Uterus (tissue), 4 donors: Measurements from ENCODE around the gene POTEF. TPM values are rescaled to one million over a fixed set of nuclear protein-coding genes. Genes with fewer than 3 reads are reported as not detected.
"Not testable (repeated sequence)": the region's sequence is repeated elsewhere in the genome, so short reads cannot be mapped to it uniquely, and the experiment has no call there.

Source experiments
- DNase-seq, 2 donors: peaks; one replicate each; pipeline ENCODE4 v3.0.0-alpha.2; 2019 to 2020
- H3K27ac ChIP-seq, 2 donors: fragments of 200-600 bp; sonication (generic); 1 replicate in 1 of 2; 2 replicates in 1 of 2; pipeline ENCODE4 v1.5.1; 2016 to 2018
- H3K27me3 ChIP-seq, 2 donors: fragments of 200-600 bp; sonication (generic); one replicate each; pipeline ENCODE4 v1.5.1; 2018 to 2019; ENCODE audit warnings: control low read depth in 1 of 2
- H3K36me3 ChIP-seq, 2 donors: fragments of 200-600 bp; sonication (generic); one replicate each; pipeline ENCODE4 v1.5.1; 2019; ENCODE audit warnings: control low read depth in 1 of 2
- H3K4me1 ChIP-seq, 2 donors: fragments of 200-600 bp; sonication (generic); one replicate each; pipeline ENCODE4 v1.5.1; 2018 to 2019; ENCODE audit warnings: control low read depth in 1 of 2
- H3K4me3 ChIP-seq, 2 donors: fragments of 200-600 bp; sonication (generic); 1 replicate in 1 of 2; 2 replicates in 1 of 2; pipeline ENCODE4 v1.5.1; 2018 to 2019; ENCODE audit warnings: mild to moderate bottlenecking in 1 of 2
- H3K9me3 ChIP-seq, 2 donors: fragments of 200-600 bp; sonication (generic); one replicate each; pipeline ENCODE4 v1.5.1; 2019; ENCODE audit warnings: control low read depth in 1 of 2
- POLR2A ChIP-seq, 2 donors: fragments of 450-650 bp; IDR thresholded peaks; one replicate each; pipeline ENCODE4 v1.6.1; 2016; ENCODE audit warnings: antibody characterized with exemption in 2 of 2, mild to moderate bottlenecking in 1 of 2, moderate library complexity in 1 of 2
- intact Hi-C: fragments of 100-400 bp; cut with DNase I; formaldehyde crosslinking; loops from one replicate; pipeline ENCODE4 v1.15.1; 2023; ENCODE audit warnings: low total_unique reads
- total RNA-seq, 4 donors: library from RNA; depleted of rRNA in 3 of 4; stranded (reverse); fragments of >200 nt in 3 of 4; gene quantifications; one replicate each; pipeline versions ENCODE4 v1.1.0 to v1.2.4, GENCODE V29; 2014 to 2023
- TF ChIP-seq, protein P1 (sequence below), 4 experiments: fragments of 200-600 bp in 2 of 4; fragments of 450-650 bp in 2 of 4; sonication (generic) in 2 of 4; IDR thresholded peaks; one replicate each; pipeline ENCODE4 v1.5.1; 2016 to 2019; ENCODE audit warnings: antibody characterized with exemption in 4 of 4, mild to moderate bottlenecking in 2 of 4, moderate library complexity in 1 of 4
- donor health status: DM: yes; HTN: yes; CAD: no.

POTEF gene
- total RNA-seq, 4 donors from 2014 or later, result under 0.01 to 0.76 TPM; not detected in 2

DNA sequence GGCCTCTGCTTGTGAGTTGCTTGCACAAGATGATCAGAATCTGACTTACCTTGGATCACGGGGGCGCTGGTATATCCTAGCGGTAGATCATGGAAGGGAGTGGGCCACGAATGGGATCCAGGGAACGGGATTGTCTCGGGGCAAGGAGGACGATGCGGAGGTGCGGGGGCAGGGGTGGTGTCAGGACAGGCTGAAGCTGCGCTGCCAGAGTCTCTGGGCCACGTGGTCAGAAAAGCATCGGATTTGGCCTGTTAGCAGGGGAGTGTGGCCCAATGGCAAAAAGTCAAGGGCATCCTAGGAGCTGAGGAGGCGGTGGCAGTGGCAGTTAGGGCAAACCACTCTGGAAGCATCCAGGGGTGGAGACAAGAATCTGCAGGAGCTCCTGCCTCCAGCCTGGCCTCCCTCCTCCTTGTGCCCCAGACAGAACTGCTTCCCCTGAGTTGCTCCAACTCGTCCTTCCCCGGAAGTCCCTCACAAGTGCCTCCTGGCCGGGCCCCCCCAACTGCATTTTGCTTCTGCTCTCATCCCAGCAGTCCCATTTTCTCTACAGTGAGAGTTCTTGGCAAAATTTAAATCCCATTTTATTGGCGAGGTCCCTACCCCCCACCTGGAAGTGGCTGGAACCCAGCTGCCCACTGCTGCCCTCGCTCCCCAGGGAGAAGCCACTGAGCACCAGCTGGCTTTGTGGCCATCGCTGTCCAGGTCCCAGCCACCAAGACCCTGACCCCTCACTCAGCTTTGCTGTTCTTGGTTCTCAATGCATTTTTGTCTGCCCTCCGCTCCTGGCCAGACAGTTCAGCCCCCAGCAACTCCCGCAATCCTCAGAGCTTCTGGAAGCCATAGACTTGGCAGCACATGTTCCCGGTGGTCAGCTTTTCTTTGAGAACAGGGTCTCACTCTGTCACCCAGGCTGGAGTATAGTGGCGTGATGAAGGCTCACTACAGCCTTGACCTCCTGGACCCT lies 21.4 kb upstream of the POTEF start:
- Histone ChIP-seq H3K36me3 (no peaks in the 10 kb centered on the region), H3K4me1 (no peaks in the 10 kb centered on the region), H3K27ac (no peak overlapping the region), H3K9me3 (no peaks in the 10 kb centered on the region), H3K27me3 (no peaks in the 10 kb centered on the region), H3K4me3 (no peak overlapping the region)
- intact Hi-C loops, result no loop called here
- TF ChIP-seq, protein P1, sequence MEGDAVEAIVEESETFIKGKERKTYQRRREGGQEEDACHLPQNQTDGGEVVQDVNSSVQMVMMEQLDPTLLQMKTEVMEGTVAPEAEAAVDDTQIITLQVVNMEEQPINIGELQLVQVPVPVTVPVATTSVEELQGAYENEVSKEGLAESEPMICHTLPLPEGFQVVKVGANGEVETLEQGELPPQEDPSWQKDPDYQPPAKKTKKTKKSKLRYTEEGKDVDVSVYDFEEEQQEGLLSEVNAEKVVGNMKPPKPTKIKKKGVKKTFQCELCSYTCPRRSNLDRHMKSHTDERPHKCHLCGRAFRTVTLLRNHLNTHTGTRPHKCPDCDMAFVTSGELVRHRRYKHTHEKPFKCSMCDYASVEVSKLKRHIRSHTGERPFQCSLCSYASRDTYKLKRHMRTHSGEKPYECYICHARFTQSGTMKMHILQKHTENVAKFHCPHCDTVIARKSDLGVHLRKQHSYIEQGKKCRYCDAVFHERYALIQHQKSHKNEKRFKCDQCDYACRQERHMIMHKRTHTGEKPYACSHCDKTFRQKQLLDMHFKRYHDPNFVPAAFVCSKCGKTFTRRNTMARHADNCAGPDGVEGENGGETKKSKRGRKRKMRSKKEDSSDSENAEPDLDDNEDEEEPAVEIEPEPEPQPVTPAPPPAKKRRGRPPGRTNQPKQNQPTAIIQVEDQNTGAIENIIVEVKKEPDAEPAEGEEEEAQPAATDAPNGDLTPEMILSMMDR (IDR thresholded peaks at IDR 0.05), result no peak
- no peak for TF ChIP-seq POLR2A (IDR thresholded peaks at IDR 0.05)
- no peak for DNase-seq

DNA sequence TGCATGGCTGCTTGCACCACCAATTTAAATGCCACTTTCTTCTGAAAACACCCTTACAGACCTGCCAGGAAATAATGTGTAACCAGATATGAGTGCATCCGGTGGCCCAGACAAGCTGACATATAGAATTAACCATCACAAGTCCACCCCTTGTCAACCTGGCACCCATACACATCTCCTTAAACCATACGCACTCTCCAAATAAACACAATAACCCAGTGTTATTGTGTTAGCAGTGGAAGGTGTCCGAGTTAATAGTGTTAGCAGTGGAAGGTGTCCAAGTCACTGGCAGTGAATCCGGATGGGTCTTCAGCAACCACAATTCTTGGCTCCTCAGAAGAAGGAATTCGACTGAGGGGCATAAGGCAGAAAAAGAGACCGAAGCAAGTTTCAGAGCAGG lies 19.5 kb upstream of the POTEF start:
- intact Hi-C loops, DNase-seq: not testable (repeated sequence)

GRCh38 chr2:130145006-130145414 lies 16.0 kb upstream of the POTEF start, which contains the start of gene CCDC74B:
Gene CCDC74B (minus strand): TSS chr2:130145112. CDS start chr2:130144996, 116 bp downstream.
- Histone ChIP-seq H3K4me3 (peak within 1 kb of the TSS; percentile 9 to 38), H3K27ac (peak within 1 kb of the TSS in 1 of 2 donors; percentile 61)
- DNase-seq, result peak; percentile 50 to 72
- H3K9me3 ChIP-seq, H3K4me1 ChIP-seq, H3K36me3 ChIP-seq, intact Hi-C loops, H3K27me3 ChIP-seq: not testable (repeated sequence)

More for the DNA sequence above, 19.5 kb upstream of the POTEF start:
- not testable (repeated sequence) for H3K4me3 ChIP-seq, H3K27ac ChIP-seq, H3K9me3 ChIP-seq, H3K27me3 ChIP-seq, H3K4me1 ChIP-seq, H3K36me3 ChIP-seq

DNA sequence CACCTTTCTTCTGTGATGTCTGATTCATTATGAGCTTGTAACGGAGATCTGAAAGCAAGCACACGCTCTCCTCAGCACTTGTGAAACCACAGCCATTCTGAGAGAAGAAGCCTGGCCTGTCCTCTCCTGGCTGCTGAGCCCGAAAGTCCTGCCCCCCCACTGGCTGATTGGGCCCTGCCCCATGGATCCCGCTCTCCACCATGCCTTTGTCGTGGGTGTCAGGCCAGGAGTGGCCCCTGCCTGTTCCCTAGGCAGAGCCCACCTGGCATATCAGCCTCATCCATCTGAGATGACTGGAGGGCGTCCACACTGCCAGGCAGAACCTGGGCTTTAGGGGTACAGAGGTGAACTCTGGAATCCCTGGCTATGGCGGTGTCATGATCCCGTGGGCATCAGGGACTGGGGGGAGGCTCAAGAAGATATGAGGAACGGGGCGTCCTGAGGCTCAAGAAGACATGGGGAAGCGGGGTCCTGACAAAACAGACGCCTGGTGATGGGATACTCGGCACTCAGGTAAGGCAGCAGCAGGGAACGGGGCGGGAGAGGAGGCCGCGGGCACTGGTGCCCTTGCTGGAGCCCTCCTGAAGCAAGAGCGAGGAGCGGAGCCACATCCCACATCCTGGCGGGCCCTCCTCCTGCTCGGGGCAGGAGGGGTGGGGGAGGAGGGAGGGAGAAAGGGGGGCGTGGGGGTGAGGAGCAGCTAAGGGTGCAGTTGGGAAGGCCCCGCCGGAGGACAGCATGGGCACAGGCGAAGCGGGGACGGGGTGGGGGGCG lies 14.4 kb upstream of the POTEF start:
- H3K27me3 ChIP-seq, H3K27ac ChIP-seq, H3K9me3 ChIP-seq, H3K4me1 ChIP-seq, H3K36me3 ChIP-seq, intact Hi-C loops: not testable (repeated sequence)
- peak overlapping the region in 1 of 2 donors; percentile 38 for H3K4me3 ChIP-seq
- peak in 1 of 2 donors; percentile 14 for DNase-seq

DNA sequence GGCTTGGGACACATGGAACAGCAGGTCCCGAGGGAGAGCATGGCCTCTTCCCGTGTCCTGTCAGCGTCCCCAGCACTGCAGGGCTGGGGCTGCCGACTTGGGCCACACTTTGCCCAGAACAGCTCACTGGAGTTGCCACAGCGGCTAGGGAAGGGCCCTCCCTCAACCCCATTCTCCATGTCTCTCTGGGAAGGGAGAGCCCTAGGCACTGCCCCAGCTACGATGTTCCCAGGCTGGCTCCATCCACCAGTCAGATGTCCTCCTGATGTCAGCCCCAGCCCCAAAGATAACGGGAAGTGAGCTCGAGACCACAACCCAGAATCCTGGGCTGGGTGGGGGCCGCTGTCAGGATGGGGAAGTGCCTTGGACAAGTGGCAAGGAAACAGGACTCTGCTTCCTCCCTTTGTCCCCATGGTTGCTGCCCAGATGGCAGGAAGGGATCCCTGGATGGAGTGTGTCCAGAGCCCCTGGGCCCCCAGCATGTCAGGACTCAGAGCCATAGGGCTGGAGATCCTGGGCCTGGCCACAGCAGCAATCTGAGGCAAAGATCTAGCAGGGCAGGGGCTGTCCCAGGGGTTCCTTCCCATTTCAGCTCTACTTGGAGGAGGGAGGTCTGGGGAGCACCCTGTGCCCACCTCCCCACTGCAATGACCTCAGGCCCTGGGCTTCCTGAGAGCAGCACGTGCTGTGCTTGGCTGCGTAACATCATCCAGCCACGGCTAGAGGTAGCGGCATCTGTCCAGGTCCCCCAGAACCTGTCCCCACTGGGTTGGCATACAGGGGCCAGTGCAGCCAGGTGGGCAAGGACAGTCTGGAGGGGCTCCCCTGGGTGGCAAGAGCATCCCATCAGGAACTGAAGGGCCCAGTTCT lies 13.6 kb upstream of the POTEF start:
- H3K9me3 ChIP-seq, result not testable (repeated sequence)

GRCh38 chr2:130141645-130142370 lies 12.8 kb upstream of the POTEF start:
- H3K27me3 ChIP-seq, H3K9me3 ChIP-seq, H3K27ac ChIP-seq, H3K36me3 ChIP-seq, intact Hi-C loops, H3K4me3 ChIP-seq, DNase-seq, H3K4me1 ChIP-seq: not testable (repeated sequence)

More for the DNA sequence above, 13.6 kb upstream of the POTEF start:
- H3K27ac ChIP-seq, H3K4me1 ChIP-seq, H3K36me3 ChIP-seq, intact Hi-C loops, DNase-seq, H3K27me3 ChIP-seq, H3K4me3 ChIP-seq: not testable (repeated sequence)

- H3K4me3 ChIP-seq, H3K27ac ChIP-seq, DNase-seq, H3K4me1 ChIP-seq, H3K36me3 ChIP-seq, H3K27me3 ChIP-seq, intact Hi-C loops, H3K9me3 ChIP-seq: not testable (repeated sequence)
These were observed 12.0 kb upstream of the POTEF start for GRCh38 chr2:130141002-130141401.

DNA sequence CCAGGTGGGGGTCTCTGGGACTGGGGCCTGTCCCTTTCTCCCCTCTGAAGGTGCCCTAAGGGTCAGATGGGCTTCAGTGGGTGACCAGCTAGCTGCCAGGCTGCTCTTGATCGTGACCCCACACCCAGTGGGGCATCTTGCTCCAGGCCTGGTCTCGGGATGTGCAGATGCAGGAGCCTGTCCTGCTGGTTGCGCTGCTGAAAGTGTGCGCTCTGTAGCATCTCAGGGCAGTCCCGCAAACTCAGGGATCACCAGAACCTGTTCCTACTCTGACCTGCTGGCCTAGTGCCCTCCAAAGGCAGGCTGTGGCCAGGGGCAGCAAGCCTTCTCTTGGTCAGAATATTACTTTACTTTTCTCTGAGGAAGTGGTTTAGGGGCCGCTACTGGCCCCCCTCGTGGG lies 11.5 kb upstream of the POTEF start:
- H3K27ac ChIP-seq, H3K36me3 ChIP-seq, DNase-seq, H3K27me3 ChIP-seq, H3K9me3 ChIP-seq, H3K4me3 ChIP-seq, H3K4me1 ChIP-seq, intact Hi-C loops: not testable (repeated sequence)

DNA sequence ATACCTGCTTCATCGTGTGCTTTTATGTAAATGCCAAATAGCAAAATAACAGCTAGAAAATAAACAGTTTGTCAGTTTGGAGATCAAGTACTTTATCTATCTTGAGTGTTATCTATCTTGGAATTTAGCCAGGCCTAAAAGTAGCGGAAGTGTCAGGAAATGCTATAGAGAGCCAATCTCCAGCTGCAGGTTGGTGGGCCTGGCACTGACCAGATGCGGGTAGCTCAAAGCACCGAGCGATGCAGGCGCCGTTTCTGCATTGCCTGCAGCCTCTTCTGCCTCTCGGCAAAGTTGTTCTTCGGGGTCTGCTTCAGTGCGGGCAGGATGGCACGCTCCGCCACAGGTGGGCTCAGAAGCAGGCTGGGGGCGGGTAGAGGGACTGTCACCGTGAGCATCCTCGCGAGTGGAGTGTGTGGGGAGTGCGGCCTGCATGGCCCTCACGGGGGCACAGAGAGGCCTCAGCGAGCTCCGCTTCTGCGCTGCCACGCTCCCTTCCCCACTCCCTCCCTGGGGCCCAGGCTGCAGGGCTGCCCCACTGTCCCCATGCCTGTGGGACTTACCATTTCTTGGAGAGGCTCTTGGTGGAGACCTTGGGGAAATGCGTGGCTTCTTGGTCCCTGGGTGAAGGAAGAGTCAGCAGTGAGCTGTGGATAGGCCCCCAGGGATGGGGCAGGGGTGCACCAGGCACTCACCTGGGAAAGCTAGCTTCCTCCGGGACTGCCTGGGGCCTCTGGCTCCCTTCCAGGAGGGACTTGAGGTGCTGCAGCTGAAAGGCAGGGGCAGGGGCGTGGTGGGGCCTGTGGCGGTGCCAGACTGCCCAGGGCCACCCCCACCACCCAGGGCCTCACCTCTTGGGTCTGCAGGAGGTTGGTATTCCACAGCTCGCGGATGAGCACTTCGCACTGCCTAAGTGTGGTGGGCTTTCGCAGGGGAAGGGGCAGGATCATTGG lies 10.6 kb upstream of the POTEF start:
- H3K9me3 ChIP-seq, H3K4me3 ChIP-seq, H3K4me1 ChIP-seq, DNase-seq, H3K36me3 ChIP-seq, H3K27me3 ChIP-seq, H3K27ac ChIP-seq, intact Hi-C loops: not testable (repeated sequence)

GRCh38 chr2:130138841-130139251 lies 9.8 kb upstream of the POTEF start:
- H3K36me3 ChIP-seq, H3K4me1 ChIP-seq, H3K27ac ChIP-seq, intact Hi-C loops, H3K9me3 ChIP-seq, DNase-seq, H3K4me3 ChIP-seq, H3K27me3 ChIP-seq: not testable (repeated sequence)
